ENCODE results near the gene USP2.

The USP2 gene

GRCh38 chr11:119320776-119321524 is 60.5 kb downstream of the USP2 start:
- no peak for ATAC-seq
- TF ChIP-seq GLIS3 (CRISPR knock-in tag; IDR thresholded peaks at IDR 0.05) (no peak), ZNF565 (CRISPR knock-in tag; conservative IDR thresholded peaks at IDR 0.05; ENCODE audit: low read depth) (no peak), TSHZ2 (CRISPR knock-in tag; IDR thresholded peaks at IDR 0.05) (no peak), ZNF8 (CRISPR knock-in tag; IDR thresholded peaks at IDR 0.05) (no peak), ZC3H10 (CRISPR knock-in tag; IDR thresholded peaks at IDR 0.05) (no peak), ISL1 (CRISPR knock-in tag; IDR thresholded peaks at IDR 0.05) (no peak), CSDC2 (CRISPR knock-in tag; IDR thresholded peaks at IDR 0.05) (no peak), ZFP3 (CRISPR knock-in tag; IDR thresholded peaks at IDR 0.05) (no peak), BACH2 (CRISPR knock-in tag; IDR thresholded peaks at IDR 0.05; ENCODE audit: borderline replicate concordance) (no peak), POU6F1 (CRISPR knock-in tag; IDR thresholded peaks at IDR 0.05; ENCODE audit: borderline replicate concordance, low read depth) (no peak), CSRNP3 (CRISPR knock-in tag; IDR thresholded peaks at IDR 0.05) (no peak), SNAI2 (CRISPR knock-in tag; IDR thresholded peaks at IDR 0.05) (no peak)

GRCh38 chr11:119320240-119320775 is 61.2 kb downstream of the USP2 start:
- ATAC-seq: no peak
- no peak for TF ChIP-seq CREB5 (CRISPR knock-in tag; IDR thresholded peaks at IDR 0.05; ENCODE audit: low read depth)
- no peak for TF ChIP-seq ISL1 (CRISPR knock-in tag; IDR thresholded peaks at IDR 0.05)
- TF ChIP-seq ZC3H10 (CRISPR knock-in tag; IDR thresholded peaks at IDR 0.05): no peak

- no peak for TF ChIP-seq ZNF565 (CRISPR knock-in tag; conservative IDR thresholded peaks at IDR 0.05; ENCODE audit: low read depth)
- TF ChIP-seq CSRNP3 (CRISPR knock-in tag; IDR thresholded peaks at IDR 0.05): no peak
- no peak for TF ChIP-seq SNAI2 (CRISPR knock-in tag; IDR thresholded peaks at IDR 0.05)
- no peak for TF ChIP-seq GLIS3 (CRISPR knock-in tag; IDR thresholded peaks at IDR 0.05)
- no peak for TF ChIP-seq TCF4 (CRISPR knock-in tag; IDR thresholded peaks at IDR 0.05; ENCODE audit: borderline replicate concordance)
- TF ChIP-seq PATZ1 (CRISPR knock-in tag; IDR thresholded peaks at IDR 0.05; ENCODE audit: borderline replicate concordance): no peak
- no peak for TF ChIP-seq RARB (CRISPR knock-in tag; IDR thresholded peaks at IDR 0.05)
- no peak for TF ChIP-seq CREB5 (CRISPR knock-in tag; IDR thresholded peaks at IDR 0.05; ENCODE audit: low read depth)
- no peak for TF ChIP-seq ZNF8 (CRISPR knock-in tag; IDR thresholded peaks at IDR 0.05)
- TF ChIP-seq TOX (CRISPR knock-in tag; IDR thresholded peaks at IDR 0.05; ENCODE audit: borderline replicate concordance): no peak
- TF ChIP-seq ZFP30 (CRISPR knock-in tag; IDR thresholded peaks at IDR 0.05): no peak
- TF ChIP-seq ARNTL (CRISPR knock-in tag; IDR thresholded peaks at IDR 0.05; ENCODE audit: borderline replicate concordance, low read depth): no peak
- TF ChIP-seq ZNF70 (CRISPR knock-in tag; IDR thresholded peaks at IDR 0.05): no peak
- TF ChIP-seq ZC3H10 (CRISPR knock-in tag; IDR thresholded peaks at IDR 0.05): no peak
- ATAC-seq: no peak
Measured at GRCh38 chr11:119319700-119320239, 61.7 kb downstream of the USP2 start.

All from SK-N-SH treated with all-trans-retinoic acid at 6 μM for 48 hours (cell line).